Calu3 (cell line): ENCODE results near the gene PAX8. TPM values are rescaled to one million over a fixed set of nuclear protein-coding genes. Genes with fewer than 3 reads are reported as not detected.

Source experiments
- BruUV-seq: library from RNA; stranded (reverse); fragments of 400-500 nt; replicated peaks from 2 replicates; lab custom pipeline; 2021; lab: Mats Ljungman, UMichigan
- CTCF ChIA-PET: fragments of 300-600 bp; sonication (Branson Sonifier 250); formaldehyde crosslinking; loops from one replicate; lab custom pipeline; 2022; ENCODE audit warnings: antibody characterized with exemption; lab: Charles Lee
- DNase-seq: peaks from one replicate; pipeline ENCODE4 v3.0.0; 2022
- H3K27ac Mint-ChIP-seq: one replicate; pipeline ENCODE4 v1.8.0; 2022; ENCODE audit warnings: mixed read lengths; ENCODE audit not compliant: unreplicated experiment
- H3K27me3 Mint-ChIP-seq: one replicate; pipeline ENCODE4 v1.8.0; 2022; ENCODE audit warnings: mixed read lengths; ENCODE audit not compliant: unreplicated experiment
- H3K36me3 Mint-ChIP-seq: one replicate; pipeline ENCODE4 v1.8.0; 2022; ENCODE audit warnings: mild to moderate bottlenecking, moderate library complexity, mixed read lengths; ENCODE audit not compliant: insufficient read depth, unreplicated experiment
- H3K4me1 Mint-ChIP-seq: one replicate; pipeline ENCODE4 v1.8.0; 2022; ENCODE audit warnings: mild to moderate bottlenecking, low read depth, mixed read lengths; ENCODE audit not compliant: unreplicated experiment
- H3K4me3 Mint-ChIP-seq: one replicate; pipeline ENCODE4 v1.8.0; 2022; ENCODE audit warnings: mild to moderate bottlenecking, low read depth, moderate library complexity, mixed read lengths; ENCODE audit not compliant: unreplicated experiment
- H3K9me3 Mint-ChIP-seq: one replicate; pipeline ENCODE4 v1.8.0; 2022; ENCODE audit warnings: low read depth, mixed read lengths; ENCODE audit not compliant: unreplicated experiment
- intact Hi-C: fragments of 100-400 bp; cut with micrococcal nuclease; formaldehyde crosslinking; loops from one replicate; pipeline ENCODE4 v1.10.0; 2022; ENCODE audit not compliant: unreplicated experiment
- total RNA-seq: library from RNA; stranded (reverse); gene quantifications from 2 replicates; pipeline ENCODE4 v1.2.3, GENCODE V29; 2022
- TF ChIP-seq, protein P1 (sequence below): fragments of 200-600 bp; IDR thresholded peaks from one replicate; pipeline ENCODE4 v1.8.0; 2022; ENCODE audit warnings: antibody characterized with exemption; ENCODE audit not compliant: unreplicated experiment

Gene PAX8
- total RNA-seq, 1 experiment from 2014 or later: 12.2 TPM

GRCh38 chr2:113268621-113269360 lies 9.9 kb downstream of the PAX8 start:
- TF ChIP-seq, protein P1, sequence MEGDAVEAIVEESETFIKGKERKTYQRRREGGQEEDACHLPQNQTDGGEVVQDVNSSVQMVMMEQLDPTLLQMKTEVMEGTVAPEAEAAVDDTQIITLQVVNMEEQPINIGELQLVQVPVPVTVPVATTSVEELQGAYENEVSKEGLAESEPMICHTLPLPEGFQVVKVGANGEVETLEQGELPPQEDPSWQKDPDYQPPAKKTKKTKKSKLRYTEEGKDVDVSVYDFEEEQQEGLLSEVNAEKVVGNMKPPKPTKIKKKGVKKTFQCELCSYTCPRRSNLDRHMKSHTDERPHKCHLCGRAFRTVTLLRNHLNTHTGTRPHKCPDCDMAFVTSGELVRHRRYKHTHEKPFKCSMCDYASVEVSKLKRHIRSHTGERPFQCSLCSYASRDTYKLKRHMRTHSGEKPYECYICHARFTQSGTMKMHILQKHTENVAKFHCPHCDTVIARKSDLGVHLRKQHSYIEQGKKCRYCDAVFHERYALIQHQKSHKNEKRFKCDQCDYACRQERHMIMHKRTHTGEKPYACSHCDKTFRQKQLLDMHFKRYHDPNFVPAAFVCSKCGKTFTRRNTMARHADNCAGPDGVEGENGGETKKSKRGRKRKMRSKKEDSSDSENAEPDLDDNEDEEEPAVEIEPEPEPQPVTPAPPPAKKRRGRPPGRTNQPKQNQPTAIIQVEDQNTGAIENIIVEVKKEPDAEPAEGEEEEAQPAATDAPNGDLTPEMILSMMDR: no peak
- Mint-ChIP-seq H3K9me3 (no peaks in the 10 kb centered on the region), H3K27ac (no peak overlapping the region), H3K36me3 (peaks cover 16% of the 10 kb centered on the region), H3K4me1 (peaks cover 7% of the 10 kb centered on the region), H3K4me3 (no peak overlapping the region), H3K27me3 (no peaks in the 10 kb centered on the region)
- no peak for DNase-seq
- CTCF ChIA-PET: no interaction called here
- intact Hi-C loops: no loop called here
- no TSS peak for BruUV-seq

GRCh38 chr2:113266431-113266830 lies 12.3 kb downstream of the PAX8 start:
- peaks cover 13% of the 10 kb centered on the region for H3K36me3 Mint-ChIP-seq
- H3K4me3 Mint-ChIP-seq: no peak overlapping the region
- H3K4me1 Mint-ChIP-seq: no peaks in the 10 kb centered on the region
- no peak for DNase-seq
- CTCF ChIA-PET: interaction anchor here (1.1 kb wide), 1 partner anchor 112 kb away, joined by 3 read pairs; no protein-coding TSS in a partner anchor
- intact Hi-C loops: no loop called here
- BruUV-seq: no TSS peak
- TF ChIP-seq, protein P1: no peak
- H3K27ac Mint-ChIP-seq: peak overlapping the region; percentile 29
- H3K9me3 Mint-ChIP-seq: no peaks in the 10 kb centered on the region
- H3K27me3 Mint-ChIP-seq: no peaks in the 10 kb centered on the region

DNA sequence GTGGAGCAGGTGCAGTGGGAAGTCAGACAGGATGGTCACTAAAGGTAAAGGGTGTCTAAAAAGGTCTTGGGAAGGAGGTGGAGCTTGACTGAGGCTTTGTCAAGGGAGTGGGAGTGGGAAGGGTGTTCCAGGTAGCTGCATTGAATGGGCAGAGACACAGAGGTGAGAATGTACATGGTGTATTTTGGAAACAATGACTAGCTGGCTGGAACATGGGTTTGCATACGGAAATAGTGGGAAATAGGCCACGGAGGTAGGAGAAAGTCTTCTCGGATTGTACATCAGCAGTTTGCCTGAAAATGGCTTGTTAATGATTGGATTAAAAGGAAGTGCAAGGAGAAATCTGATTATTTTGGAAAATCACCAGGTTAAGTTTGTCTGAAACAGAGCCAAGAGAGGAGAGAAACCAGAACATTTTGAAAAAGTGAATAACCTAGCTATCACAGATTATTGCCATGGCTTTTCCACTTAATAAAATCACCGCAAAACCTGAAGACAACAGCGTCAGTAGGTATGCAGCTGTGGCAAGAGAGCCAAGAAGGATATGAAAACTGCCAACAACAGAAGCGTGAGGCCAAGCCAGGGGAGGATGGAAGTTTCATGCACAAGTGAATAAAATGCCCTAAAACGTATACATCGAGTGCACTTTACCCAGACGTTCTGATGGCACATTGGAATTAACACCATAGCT lies 13.9 kb downstream of the PAX8 start:
- DNase-seq: no peak
- intact Hi-C loops: no loop called here
- TF ChIP-seq, protein P1: no peak
- CTCF ChIA-PET: no interaction called here
- H3K4me3 Mint-ChIP-seq: no peak overlapping the region
- no TSS peak for BruUV-seq
- H3K4me1 Mint-ChIP-seq: no peaks in the 10 kb centered on the region
- peaks cover 27% of the 10 kb centered on the region for H3K36me3 Mint-ChIP-seq
- H3K27me3 Mint-ChIP-seq: no peaks in the 10 kb centered on the region
- no peaks in the 10 kb centered on the region for H3K9me3 Mint-ChIP-seq
- H3K27ac Mint-ChIP-seq: no peak overlapping the region

DNA sequence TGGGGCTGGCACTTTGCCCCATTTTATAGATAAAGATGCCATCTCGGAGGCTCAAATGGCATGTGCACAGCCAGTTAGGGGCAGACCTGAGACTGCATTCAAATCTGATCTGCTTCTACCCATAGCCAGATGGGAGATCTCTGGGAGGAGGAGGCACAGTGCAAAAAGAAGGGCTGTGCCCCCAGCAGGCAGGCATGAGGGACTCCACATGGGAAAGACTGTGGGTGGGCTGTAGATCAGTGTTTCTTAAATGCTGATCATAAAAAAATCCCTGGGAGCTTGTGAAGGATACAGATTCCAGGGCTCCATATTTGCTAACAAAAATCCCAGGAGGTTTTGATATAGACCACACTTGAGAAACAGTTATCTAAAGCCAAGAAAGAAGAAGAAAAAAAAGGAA lies 15.2 kb downstream of the PAX8 start:
- H3K27me3 Mint-ChIP-seq: no peaks in the 10 kb centered on the region
- no peaks in the 10 kb centered on the region for H3K4me1 Mint-ChIP-seq
- CTCF ChIA-PET: no interaction called here
- no peak for DNase-seq
- TF ChIP-seq, protein P1: no peak
- H3K9me3 Mint-ChIP-seq: no peaks in the 10 kb centered on the region
- no TSS peak for BruUV-seq
- intact Hi-C loops: no loop called here
- no peak overlapping the region for H3K4me3 Mint-ChIP-seq
- H3K27ac Mint-ChIP-seq: no peak overlapping the region
- peaks cover 36% of the 10 kb centered on the region for H3K36me3 Mint-ChIP-seq
